Measurements from ENCODE around the gene DARS1. TPM values are rescaled to one million over a fixed set of nuclear protein-coding genes. Genes with fewer than 3 reads are reported as not detected.
"Not testable (repeated sequence)": the region's sequence is repeated elsewhere in the genome, so short reads cannot be mapped to it uniquely, and the experiment has no call there.

The DARS1 gene
- total and polyA plus RNA-seq, 8 donors: 29.8 to 49.0 (median 37.4) TPM

DNA sequence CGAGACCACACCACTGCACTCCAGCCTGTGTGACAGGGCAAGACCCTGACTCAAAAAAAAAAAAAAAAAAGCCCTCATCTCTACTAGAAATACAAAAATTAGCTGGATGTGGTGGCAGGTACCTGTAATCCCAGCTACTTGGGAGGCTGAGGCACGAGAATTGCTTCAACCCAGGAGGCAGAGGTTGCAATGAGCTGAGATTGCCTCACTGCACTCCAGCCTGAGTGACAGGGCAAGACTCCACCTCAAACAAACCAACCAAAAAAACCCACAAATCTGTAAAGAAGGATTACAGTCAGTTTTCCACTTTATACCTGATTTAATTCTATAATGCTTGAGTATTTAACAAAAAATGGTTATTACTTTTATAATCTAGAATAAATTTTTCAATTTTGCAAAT, 9.7 kb downstream of the DARS1 start:
- H3K4me3 ChIP-seq: no peak overlapping the region
- FAIRE-seq: no peak
- WGBS, 2 donors: 96 to 100% methylated on average over 2 of the region's 2 CpGs
- TF ChIP-seq, protein P1, sequence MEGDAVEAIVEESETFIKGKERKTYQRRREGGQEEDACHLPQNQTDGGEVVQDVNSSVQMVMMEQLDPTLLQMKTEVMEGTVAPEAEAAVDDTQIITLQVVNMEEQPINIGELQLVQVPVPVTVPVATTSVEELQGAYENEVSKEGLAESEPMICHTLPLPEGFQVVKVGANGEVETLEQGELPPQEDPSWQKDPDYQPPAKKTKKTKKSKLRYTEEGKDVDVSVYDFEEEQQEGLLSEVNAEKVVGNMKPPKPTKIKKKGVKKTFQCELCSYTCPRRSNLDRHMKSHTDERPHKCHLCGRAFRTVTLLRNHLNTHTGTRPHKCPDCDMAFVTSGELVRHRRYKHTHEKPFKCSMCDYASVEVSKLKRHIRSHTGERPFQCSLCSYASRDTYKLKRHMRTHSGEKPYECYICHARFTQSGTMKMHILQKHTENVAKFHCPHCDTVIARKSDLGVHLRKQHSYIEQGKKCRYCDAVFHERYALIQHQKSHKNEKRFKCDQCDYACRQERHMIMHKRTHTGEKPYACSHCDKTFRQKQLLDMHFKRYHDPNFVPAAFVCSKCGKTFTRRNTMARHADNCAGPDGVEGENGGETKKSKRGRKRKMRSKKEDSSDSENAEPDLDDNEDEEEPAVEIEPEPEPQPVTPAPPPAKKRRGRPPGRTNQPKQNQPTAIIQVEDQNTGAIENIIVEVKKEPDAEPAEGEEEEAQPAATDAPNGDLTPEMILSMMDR (IDR thresholded peaks at IDR 0.05): no peak
- intact Hi-C loops (cut with DNase I): no loop called here
- no peaks in the 10 kb centered on the region for H3K4me1 ChIP-seq
- peaks cover 0 to 18% (median 7%) of the 10 kb centered on the region in 3 donors for H3K36me3 ChIP-seq
- no peak for ATAC-seq
- H3K9me3 ChIP-seq: no peaks in the 10 kb centered on the region
- no peak for DNase-seq
- no peak overlapping the region for H3K27ac ChIP-seq
- H3K27me3 ChIP-seq: no peaks in the 10 kb centered on the region

DNA sequence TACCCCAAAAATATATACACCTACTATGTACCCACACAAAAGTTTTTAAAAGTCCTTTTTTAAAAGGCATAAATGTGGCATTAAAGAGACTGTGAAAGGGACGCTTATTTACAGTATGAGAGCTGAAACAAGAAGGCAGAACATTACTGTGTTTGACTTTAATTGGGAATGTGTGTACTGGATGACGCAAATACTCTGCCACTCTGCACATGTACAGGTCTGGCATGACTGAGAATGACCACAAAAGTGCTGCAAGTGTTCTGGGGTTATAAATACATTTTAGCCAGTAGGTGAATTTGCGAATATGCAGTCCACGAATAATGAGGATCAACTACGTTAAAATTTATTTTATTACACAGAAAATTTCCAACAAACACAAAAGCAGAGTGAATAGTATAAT, 11.4 kb downstream of the DARS1 start:
- TF ChIP-seq, protein P1 (IDR thresholded peaks at IDR 0.05): no peak
- WGBS, 2 donors: 92% methylated on average over 5 of the region's 5 CpGs
- ATAC-seq (peak in 2 of 4 donors; percentile 45 to 55), FAIRE-seq (no peak), DNase-seq (no peak)
- no peaks in the 10 kb centered on the region for H3K9me3 ChIP-seq
- H3K4me1 ChIP-seq: no peaks in the 10 kb centered on the region
- no peak overlapping the region for H3K27ac ChIP-seq
- H3K4me3 ChIP-seq: no peak overlapping the region
- intact Hi-C loops (cut with DNase I): no loop called here
- H3K27me3 ChIP-seq: no peaks in the 10 kb centered on the region
- H3K36me3 ChIP-seq: peaks cover 0 to 14% (median 7%) of the 10 kb centered on the region in 3 donors

DNA sequence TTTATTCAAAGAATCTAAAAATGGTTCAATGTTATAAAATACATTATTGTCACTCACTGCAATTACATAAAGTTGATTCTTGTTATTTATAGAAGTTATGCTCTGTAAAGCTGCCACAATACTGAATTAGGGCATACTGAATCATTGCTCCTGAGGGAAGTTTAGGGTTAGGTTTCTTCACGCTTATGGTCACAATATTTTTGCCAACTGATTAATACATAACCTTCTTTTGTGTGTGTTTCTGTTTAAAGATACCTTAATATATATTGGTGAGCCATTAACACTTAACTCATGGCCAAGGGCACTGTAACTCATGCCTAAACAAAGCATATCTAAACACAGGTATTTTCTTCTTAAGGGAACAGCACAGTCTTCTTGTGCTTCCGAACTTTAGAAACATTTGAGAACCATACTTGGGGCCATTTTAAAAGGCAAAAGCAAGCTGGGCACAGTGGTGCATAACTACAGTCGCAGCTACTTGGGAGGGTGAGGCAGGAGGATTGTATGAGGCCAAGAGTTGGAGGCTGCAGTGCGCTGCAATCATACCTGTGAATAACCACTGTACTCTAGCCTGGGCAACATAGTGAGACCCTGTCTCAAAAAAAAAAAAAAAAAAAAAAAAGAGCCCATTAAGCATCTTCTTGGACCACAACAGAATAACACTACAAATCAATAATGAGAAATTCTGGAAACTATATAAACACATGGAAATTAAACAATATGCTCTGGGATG, 15.6 kb downstream of the DARS1 start:
- ATAC-seq (no peak), FAIRE-seq (no peak), DNase-seq (no peak)
- 92 to 93% methylated on average over 4 of the region's 4 CpGs for WGBS, 2 donors
- Histone ChIP-seq H3K9me3 (no peaks in the 10 kb centered on the region), H3K36me3 (peaks cover 0 to 5% (median 0%) of the 10 kb centered on the region in 3 donors), H3K27me3 (no peaks in the 10 kb centered on the region), H3K4me1 (no peaks in the 10 kb centered on the region), H3K4me3 (no peak overlapping the region), H3K27ac (no peak overlapping the region)
- intact Hi-C loops (cut with DNase I): no loop called here
- TF ChIP-seq, protein P1 (IDR thresholded peaks at IDR 0.05): no peak

DNA sequence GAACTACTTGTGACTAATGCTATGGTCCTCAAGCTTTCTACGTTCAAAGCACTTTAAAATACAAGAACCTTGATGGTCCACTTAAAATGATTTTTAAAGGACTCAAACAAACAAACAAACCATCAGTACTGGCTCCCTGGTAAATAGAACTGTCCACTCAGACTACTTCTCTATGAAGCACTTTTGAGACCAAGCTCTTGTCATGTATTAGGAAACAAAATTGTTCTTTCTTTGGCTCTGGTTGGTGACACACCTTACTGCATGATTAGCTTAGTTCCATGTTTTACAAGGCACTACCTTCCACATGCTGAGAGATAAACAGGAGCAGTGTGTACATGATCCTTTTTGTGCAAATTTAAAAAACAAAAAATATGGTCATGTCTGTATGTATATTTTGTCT, 19.7 kb downstream of the DARS1 start:
- H3K27ac ChIP-seq: no peak overlapping the region
- no peak for DNase-seq
- TF ChIP-seq, protein P1 (IDR thresholded peaks at IDR 0.05): no peak
- no peak for ATAC-seq
- intact Hi-C loops (cut with DNase I): no loop called here
- H3K9me3 ChIP-seq: no peaks in the 10 kb centered on the region
- no peak overlapping the region for H3K4me3 ChIP-seq
- H3K36me3 ChIP-seq: no peaks in the 10 kb centered on the region
- no peak for FAIRE-seq
- 91 to 98% methylated on average over 1 of the region's 1 CpG for WGBS, 2 donors
- H3K27me3 ChIP-seq: no peaks in the 10 kb centered on the region
- H3K4me1 ChIP-seq: peaks cover 0 to 7% (median 5%) of the 10 kb centered on the region in 3 donors

DNA sequence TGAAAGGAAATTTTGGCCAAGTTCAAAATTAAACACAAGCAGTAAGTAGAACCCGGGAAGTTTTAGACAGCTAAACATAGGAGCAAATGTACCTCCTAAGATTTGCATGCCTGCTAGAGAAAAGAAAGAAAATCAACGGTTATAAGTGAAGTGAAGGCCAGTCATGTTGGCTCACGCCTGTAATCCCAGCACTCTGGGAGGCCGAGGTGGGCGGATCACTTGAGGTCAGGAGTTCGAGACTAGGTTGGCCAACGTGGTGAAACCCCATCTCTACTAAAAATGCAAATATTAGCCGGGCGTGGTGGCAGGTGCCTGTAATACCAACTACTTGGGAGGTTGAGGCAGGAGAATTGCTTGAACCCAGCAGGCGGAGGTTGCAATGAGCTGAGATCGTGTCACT, 21.0 kb downstream of the DARS1 start:
- H3K27me3 ChIP-seq; H3K4me3 ChIP-seq; H3K9me3 ChIP-seq; H3K27ac ChIP-seq; H3K4me1 ChIP-seq; ATAC-seq; H3K36me3 ChIP-seq; intact Hi-C loops (cut with DNase I); DNase-seq; FAIRE-seq: not testable (repeated sequence)
- WGBS, 2 donors: 96% methylated on average over 11 of the region's 11 CpGs
